Psoas muscle (tissue), 8 donors: ENCODE measurements around the gene CACNA1C. TPM values are rescaled to one million over a fixed set of nuclear protein-coding genes. Genes with fewer than 3 reads are reported as not detected.

Experiments
- ATAC-seq, 4 donors: fragments of 200-7000 bp; cut with Tn5 transposase; one replicate each; pipeline ENCODE4 v1.9.1; 2020; ENCODE audit warnings: moderate library complexity in 3 of 4, mild to moderate bottlenecking in 2 of 4
- DNase-seq, 2 donors: peaks; one replicate each; pipeline ENCODE4 v3.0.0-alpha.2; 2020
- H3K27ac ChIP-seq: fragments of 200-600 bp; one replicate; pipeline ENCODE4 v1.8.0; 2022
- H3K27me3 ChIP-seq, 3 donors: fragments of 200-600 bp in 1 of 3; one replicate each; pipeline versions ENCODE4 v1.6.1 to v1.8.0; 2013 to 2022; ENCODE audit warnings: low read length in 2 of 3, mild to moderate bottlenecking in 2 of 3, moderate library complexity in 1 of 3; ENCODE audit not compliant: insufficient read depth in 3 of 3
- H3K36me3 ChIP-seq, 2 donors: fragments of 200-600 bp in 1 of 2; one replicate each; pipeline versions ENCODE4 v1.6.1 to v1.8.0; 2013 to 2022; ENCODE audit warnings: low read depth in 1 of 2, mild to moderate bottlenecking in 1 of 2, moderate library complexity in 1 of 2; ENCODE audit not compliant: insufficient read depth in 1 of 2
- H3K4me1 ChIP-seq: fragments of 200-600 bp; one replicate; pipeline ENCODE4 v1.8.0; 2022
- H3K4me3 ChIP-seq: fragments of 200-600 bp; one replicate; pipeline ENCODE4 v1.8.0; 2022; ENCODE audit warnings: mild to moderate bottlenecking
- H3K9me3 ChIP-seq: fragments of 200-600 bp; one replicate; pipeline ENCODE4 v1.8.0; 2022
- CTCF ChIP-seq: fragments of 200-600 bp; IDR thresholded peaks from one replicate; pipeline ENCODE4 v1.8.0; 2022; ENCODE audit warnings: antibody characterized with exemption
- WGBS, 3 donors: extraction: QIAGEN DNeasy Blood & Tissue Kit; methylation state at CpG; one replicate each; pipeline versions ENCODE4 v1.1.6 to v1.1.7; 2013; 5-methylcytosine and 5-hydroxymethylcytosine counted together
- intact Hi-C, 2 donors: fragments of 100-400 bp; cut with DNase I; formaldehyde crosslinking; loops; one replicate each; pipeline versions ENCODE4 v1.11.0 to v1.14.2; 2022
- polyA plus RNA-seq, 3 donors: library from polyadenylated mRNA; stranded (reverse); fragments of 200-250 nt; gene quantifications; one replicate each; pipeline ENCODE4 v1.2.3, GENCODE V29; 2013
- total RNA-seq, 4 donors: library from RNA; stranded (reverse); fragmentation: NEBNext Ultra II Directional in 2 of 4; extraction: Animal tissue kit (Norgen Biotek cat#: 25700) in 2 of 4; gene quantifications; one replicate each; pipeline versions ENCODE4 v1.2.1 to v1.2.4, GENCODE V29; 2021 to 2023
- donor health status: healthy with polysubstance abuse.
- donor health status: DM: no; HTN: no; CAD: no; lungs with moderate emphysema.
- donor health status: Bipolar disorder and iron deficiency.
- donor health status: healthy.
- donor health status: DM: yes; HTN: yes; CAD: no.
- donor health status: DM: no; HTN: no; CAD: no.
- donor health status: DM: no; HTN: no; CAD: no.
- donor health status: DM: yes; HTN: yes; CAD: no.

Gene CACNA1C
- total and polyA plus RNA-seq, 7 donors: 0.26 to 2.9 (median 0.95) TPM

- Histone ChIP-seq H3K9me3 (no peaks in the 10 kb centered on the region), H3K36me3 (no peaks in the 10 kb centered on the region), H3K27ac (no peak overlapping the region), H3K4me3 (no peak overlapping the region), H3K4me1 (no peaks in the 10 kb centered on the region), H3K27me3 (peaks cover 0 to 25% (median 2%) of the 10 kb centered on the region in 3 donors)
- DNase-seq: peak; percentile 64 to 67
- peak; percentile 42 to 74 (median 72) for ATAC-seq
- TF ChIP-seq CTCF: no peak
- intact Hi-C loops: no loop called here
- WGBS, 3 donors: 55 to 75% (median 63%) methylated on average over 6 of the region's 6 CpGs
Observed at GRCh38 chr12:2264651-2265232, 212.0 kb downstream of the CACNA1C start.

GRCh38 chr12:2265461-2266167 lies 212.8 kb downstream of the CACNA1C start:
- no peak overlapping the region for H3K27ac ChIP-seq
- H3K4me1 ChIP-seq: no peaks in the 10 kb centered on the region
- DNase-seq: no peak
- ATAC-seq: no peak
- no peak for TF ChIP-seq CTCF
- no peak overlapping the region for H3K4me3 ChIP-seq
- H3K36me3 ChIP-seq: no peaks in the 10 kb centered on the region
- intact Hi-C loops: no loop called here
- 81 to 84% (median 84%) methylated on average over 9 of the region's 9 CpGs for WGBS, 3 donors
- H3K27me3 ChIP-seq: peaks cover 0 to 33% (median 2%) of the 10 kb centered on the region in 3 donors
- H3K9me3 ChIP-seq: no peaks in the 10 kb centered on the region

- no peaks in the 10 kb centered on the region for H3K9me3 ChIP-seq
- H3K27me3 ChIP-seq: peaks cover 0 to 35% (median 2%) of the 10 kb centered on the region in 3 donors
- H3K27ac ChIP-seq: no peak overlapping the region
- no peak overlapping the region for H3K4me3 ChIP-seq
- 60 to 69% (median 68%) methylated on average over 13 of the region's 13 CpGs for WGBS, 3 donors
- TF ChIP-seq CTCF: no peak
- ATAC-seq (no peak), DNase-seq (no peak)
- no peaks in the 10 kb centered on the region for H3K36me3 ChIP-seq
- intact Hi-C loops: no loop called here
- H3K4me1 ChIP-seq: no peaks in the 10 kb centered on the region
Observed at GRCh38 chr12:2266666-2267620, 214.2 kb downstream of the CACNA1C start.

GRCh38 chr12:2267703-2268470 lies 215.1 kb downstream of the CACNA1C start:
- ATAC-seq: peak in 3 of 4 donors; percentile 43 to 52 (median 51)
- 22 to 30% (median 28%) methylated on average over 13 of the region's 13 CpGs for WGBS, 3 donors
- Histone ChIP-seq H3K36me3 (no peaks in the 10 kb centered on the region), H3K4me3 (no peak overlapping the region), H3K27me3 (peaks cover 0 to 35% (median 2%) of the 10 kb centered on the region in 3 donors), H3K27ac (no peak overlapping the region), H3K9me3 (no peaks in the 10 kb centered on the region), H3K4me1 (no peaks in the 10 kb centered on the region)
- TF ChIP-seq CTCF: no peak
- intact Hi-C loops: no loop called here
- peak; percentile 71 to 79 for DNase-seq
